Cerebellar nuclear complex (tissue), 1 donor: Measurements from ENCODE around the gene TEC.

Experiments used
- DNase-seq, 2 experiments: peaks; one replicate each; lab custom pipeline; 2025; lab: John Stamatoyannopoulos, UW

Gene TEC

DNA sequence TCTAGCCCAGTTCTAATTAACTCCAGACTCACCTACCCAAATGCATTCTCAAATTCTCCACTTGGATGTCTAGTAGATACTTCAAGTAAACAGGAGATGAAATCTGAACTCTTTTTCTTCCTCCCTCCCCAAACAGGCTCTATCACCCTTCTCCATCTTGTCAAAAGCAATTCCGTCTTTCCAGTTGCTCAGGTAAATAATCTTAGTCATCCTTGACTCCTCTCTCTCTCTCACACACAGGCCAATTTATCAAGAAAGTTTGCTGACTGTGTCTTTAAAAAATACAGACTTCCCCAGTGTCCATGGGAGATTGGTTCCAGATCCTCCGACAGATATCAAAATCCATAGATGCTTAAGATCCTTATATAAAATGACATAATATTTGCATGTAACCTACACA, 148.5 kb downstream of the TEC start:
- DNase-seq, result no peak

DNA sequence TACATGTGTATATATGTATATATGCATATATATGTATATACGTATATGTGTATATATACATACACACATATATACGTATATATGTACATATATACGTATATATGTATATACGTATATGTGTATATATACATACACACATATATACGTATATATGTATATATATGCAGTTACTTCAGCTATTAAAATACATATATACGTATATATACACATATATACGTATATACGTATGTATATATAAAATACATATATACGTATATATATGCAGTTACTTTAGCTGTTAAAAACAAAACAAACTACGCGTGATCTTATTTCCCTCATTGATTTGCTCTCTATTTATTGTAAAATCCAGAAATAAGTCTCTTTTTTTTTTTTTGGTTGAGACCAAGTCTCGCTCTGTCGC, 149.5 kb downstream of the TEC start:
- DNase-seq, result no peak

DNA sequence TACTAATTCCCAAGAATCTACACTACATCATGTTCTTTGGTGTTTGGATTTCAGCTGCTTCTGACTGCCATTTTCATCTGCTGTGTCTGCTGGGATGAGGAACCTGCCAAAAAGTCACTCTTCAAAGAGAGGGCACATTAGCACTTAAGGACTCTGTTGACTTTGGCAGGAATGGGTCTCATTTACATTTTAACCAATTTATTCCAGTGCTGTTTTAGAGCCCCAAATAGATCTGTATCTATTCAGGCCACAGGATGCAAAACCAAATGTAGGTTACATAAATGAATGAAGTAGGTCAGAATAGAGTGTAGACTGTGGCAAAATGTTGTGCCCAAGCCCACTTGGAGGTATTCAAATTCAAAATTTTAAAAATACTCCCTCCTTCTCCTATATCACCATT, 150.0 kb downstream of the TEC start:
- no peak for DNase-seq

DNA sequence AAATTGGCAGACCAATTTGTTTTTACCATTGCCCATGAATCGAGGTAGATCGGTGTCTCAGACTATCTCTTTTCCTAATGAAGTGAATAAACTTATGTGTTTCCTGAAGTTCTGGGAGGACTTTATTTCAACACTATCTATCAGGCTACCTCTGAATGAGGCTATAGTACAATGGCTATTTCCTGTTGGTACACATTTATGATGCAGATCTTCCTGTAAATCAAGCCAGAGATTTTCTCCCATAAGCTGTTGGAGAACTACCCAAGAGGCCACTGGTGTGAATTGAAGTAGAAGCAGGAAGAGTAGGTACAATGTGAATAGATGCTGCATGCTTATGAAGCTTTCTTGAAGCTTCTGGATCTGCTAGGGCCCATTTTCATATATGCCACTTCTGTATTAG, 151.6 kb downstream of the TEC start:
- DNase-seq, result no peak

DNA sequence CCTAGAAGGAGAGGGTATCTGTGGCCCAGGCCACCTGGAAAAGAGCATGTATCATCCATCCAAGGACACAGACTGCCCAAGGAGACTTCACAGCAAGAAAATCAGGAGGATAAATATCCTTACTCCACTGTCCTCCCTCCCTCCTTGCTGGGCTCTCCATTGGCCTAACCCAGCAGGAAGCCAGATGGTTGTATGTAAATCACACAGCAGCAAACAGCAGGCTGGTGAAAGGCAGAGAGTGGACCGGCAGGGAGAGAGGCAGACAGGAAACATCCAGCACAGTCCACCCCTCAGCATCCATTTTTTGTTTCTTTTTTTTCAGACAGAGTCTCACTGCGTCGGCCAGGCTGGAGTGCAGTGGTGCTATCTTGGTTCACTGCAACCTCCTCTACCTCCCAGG, 153.1 kb downstream of the TEC start:
- DNase-seq, result no peak

DNA sequence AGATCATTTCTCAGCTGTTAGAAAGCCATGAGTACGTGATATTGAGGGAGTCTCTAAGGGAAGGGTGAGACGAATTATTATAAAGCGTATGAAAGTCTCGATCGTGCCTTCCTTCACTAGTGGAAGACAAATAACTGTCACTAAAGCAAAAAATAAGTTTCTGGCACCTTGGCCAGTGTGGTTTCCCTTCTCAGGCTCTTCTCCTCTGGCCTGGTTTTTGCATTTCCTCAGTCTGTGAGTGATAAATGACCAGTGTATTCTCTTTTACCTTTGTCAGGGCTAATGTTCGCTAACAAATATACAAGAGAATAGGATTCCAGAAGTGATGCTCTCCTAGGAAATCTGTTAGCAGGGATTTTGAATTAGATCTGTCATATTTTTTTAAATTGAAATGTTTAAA, 155.2 kb downstream of the TEC start:
- no peak for DNase-seq

DNA sequence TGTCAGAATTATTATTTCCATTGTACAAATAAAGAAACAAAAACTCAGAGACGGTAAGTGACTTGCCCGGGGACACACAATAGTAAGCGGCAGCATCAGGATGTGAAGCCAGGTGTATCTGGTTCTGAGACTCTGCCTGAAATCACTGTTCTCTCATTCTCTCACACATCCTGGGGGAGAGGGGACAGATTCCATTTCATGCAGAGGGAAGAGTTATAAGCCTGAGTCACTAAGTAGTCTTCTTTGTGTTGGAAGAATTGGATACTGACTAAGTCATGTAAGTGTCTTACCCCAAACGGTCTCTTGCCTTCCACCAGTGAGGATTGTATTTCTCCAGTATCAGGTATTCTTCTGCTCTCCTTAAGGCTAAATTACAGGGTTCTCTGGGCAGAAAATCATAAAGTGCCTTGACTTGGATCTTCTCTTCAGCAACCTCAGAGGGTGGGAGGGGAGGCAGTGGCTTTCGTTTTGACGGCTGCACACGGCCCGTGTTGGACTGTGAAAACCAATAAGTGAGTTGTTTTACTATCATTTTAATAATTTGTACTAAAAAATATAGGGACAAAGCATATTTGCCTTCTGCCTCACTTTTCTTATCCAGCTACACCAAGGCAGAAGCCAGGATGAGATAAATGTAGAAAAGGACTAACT, 157.5 kb downstream of the TEC start:
- DNase-seq, result no peak

DNA sequence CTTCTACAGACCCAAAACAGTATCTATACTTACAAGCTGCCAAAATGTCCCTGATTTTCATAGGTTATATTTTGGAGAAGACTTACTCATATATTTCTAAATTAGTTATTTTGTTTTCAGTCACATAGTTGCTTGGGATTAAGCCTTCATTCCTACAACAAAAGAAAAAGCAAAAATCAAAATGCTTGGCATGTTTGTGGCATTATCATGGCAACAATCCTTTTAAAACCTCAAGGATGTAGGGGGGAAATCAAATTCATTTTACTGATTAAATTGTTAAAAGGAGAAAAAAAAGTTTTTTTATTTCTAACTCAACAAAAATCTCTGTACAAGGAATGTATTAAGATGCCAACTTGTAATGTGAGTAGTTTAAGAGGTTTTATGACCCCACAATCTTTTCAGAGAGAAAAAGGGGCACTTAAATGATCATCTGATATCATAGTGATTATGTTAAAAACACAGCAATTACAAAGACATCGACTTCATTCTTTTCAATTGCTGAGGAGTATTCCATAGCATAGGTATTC, 159.1 kb downstream of the TEC start:
- no peak for DNase-seq

DNA sequence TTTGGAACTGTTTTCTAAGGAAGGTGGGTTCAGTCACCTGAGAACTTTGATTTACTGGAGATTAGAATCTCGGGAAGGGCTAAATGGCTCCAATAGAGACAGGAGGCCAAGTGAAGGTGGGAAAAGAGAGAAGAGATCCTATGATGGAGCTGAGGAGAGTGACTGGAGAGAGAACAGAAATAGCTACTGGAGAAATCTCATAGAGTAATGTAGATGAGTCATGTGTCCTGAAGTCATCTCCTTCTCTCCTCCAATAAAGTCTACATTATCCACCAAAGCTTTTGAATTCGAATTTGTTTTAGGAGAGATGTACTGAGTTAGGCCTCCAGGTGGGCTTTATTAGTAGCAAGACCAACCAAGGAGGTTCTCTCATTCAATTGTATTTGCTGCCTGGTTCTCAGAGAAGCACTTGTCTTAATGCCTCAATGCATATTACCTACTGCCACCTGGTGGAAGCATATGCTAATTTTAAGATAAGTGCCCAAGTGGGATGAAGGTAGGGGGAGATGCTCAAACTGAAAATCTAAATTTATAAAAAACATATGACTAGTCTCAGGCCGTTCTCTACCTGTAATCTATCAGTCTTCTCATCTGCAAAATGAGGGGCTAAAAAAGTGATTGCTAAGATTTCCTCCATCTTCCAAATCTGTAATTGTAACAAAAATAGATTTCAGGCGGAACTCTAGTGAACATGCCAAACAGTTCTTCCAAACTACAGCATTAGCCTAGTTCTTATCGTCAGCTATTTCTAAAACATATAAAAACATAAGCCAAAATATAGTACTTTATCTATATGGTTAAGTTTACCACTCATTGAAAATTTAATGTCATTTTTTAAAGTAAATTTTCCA, 160.0 kb downstream of the TEC start:
- no peak for DNase-seq

DNA sequence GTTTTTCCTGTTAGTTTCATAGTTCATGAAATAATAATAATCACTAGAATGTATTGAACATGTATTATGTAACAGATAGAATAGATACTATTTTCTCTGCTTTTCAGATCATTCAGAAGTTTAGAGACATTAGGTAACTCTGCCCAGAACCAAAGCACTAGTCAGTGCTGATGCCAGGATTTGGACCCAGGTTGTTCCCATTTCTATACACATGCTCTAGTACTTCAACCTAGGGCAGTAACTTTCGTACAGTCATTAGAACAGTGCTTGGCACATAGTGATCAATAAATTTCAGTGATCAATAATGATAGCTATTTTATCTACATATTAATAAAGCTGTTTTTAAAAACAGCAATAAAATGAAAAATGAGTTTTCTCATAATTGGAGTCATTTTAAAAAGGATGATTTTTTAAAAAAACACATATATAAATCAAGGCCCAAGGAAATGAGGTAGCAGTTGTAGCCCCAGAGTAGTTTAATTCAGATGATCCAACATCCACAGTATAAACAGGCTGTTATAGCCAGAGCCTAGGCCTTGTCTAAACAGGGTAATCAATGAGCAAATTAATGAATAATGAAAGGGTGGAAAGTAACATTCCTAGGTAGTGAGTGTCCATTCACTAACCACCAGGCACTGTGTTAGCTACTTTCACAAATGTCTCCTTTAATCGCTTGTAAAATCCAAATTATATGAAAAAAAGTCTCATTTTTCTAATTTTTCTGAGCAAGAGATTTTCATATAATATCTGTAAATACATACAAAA, 161.1 kb downstream of the TEC start:
- DNase-seq, result no peak

DNA sequence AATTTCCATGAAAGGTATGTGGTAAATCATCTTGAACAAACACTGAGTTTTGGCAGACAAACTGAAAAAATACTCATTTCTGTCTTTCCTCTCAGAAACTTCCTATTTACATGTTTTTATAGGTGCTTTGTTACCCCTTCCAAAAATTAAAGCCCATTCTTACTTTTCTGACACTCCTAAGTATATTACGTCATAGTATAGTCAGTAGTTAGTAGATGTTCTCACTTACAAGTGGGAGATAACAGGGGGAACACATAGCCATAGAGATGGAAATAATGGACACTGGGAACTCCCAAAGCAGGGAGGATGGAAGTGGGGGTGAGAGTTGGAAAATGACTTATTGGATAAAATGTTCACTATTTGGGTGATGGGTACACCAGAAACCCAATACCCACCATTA, 164.4 kb downstream of the TEC start:
- no peak for DNase-seq

DNA sequence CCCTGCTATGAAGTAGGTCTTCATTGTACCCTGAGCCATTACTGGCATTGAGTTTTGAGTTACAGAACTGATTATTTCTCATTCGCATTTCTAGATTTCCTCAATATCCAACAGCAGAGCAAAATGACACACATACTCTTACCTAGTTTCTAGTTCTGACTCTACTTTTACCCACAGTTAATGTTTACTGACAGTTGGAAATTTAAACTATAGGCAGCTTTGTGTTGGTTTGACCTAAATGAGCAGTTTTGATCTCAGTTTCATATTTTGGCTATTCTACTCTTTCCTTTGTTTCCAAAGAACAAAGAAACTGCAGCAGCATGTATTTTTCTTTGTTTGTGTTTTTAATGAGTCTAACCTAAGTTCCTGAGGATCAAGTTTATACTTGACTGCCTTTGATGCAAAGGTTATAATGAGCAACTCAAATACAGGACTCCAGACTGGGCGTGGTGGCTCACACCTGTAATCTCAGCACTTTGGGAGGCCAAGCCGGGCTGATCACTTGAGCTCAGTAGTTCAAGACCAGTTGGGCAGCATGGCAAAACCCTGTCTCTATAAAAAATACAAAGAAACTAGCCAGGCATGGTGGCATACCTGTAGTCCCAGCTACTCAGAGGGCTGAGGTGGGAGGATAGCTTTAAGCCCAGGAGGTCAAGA, 166.0 kb downstream of the TEC start:
- DNase-seq, result no peak

DNA sequence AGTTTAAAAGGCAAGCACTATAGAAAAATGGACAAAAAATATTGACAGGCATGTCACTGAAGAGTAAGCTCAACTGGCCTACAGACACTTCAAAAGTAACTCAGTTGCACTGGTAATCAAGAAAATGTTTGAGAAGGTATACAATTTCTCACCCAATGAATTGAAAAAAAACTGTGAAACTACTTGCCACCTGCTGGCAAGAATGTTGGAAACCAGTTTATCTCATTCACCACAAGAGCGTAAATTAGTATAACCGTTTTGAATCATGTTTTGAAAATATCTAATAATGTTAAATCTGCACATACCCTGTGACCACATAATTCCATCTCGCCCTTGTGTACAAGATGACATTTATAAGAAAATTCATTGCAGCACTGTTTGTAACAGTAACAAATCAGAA, 167.3 kb downstream of the TEC start:
- DNase-seq, result no peak

DNA sequence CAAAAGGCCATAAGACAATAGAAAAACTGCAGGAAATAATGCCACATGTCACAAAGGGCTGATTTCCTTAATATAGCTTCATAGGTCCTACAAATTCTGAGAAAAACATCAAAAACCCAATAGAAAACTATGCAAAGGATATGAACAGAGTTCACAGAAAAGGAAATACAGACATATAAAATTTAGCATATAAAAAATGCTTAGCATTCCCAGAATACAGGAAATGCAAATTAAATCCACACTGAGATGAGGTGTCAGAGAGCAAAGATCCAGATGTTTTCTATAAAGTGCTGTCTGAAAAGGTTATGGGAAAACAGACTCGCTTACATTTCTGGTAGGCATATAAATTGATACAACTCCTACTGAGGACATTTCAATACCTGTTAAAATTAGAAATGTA, 169.4 kb downstream of the TEC start:
- DNase-seq, result no peak

DNA sequence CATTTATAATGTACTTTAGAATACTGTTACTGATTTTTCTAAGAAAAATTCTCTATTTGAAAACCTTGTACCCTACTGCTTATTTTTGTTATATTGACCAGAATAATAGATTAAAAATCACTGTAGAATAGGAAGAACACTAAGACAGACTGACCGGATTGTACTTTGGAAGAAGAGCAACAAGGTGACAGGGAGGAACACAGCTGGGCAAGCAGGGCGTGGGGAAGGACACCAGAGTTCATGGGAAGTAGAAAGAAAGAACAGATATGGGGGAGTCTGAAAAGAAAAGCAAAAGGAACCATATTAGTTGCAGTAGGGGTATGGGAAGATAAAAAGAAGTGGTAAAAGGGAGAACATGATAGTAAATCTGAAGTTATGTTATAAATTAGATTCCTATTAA, 174.2 kb downstream of the TEC start:
- DNase-seq, result no peak

DNA sequence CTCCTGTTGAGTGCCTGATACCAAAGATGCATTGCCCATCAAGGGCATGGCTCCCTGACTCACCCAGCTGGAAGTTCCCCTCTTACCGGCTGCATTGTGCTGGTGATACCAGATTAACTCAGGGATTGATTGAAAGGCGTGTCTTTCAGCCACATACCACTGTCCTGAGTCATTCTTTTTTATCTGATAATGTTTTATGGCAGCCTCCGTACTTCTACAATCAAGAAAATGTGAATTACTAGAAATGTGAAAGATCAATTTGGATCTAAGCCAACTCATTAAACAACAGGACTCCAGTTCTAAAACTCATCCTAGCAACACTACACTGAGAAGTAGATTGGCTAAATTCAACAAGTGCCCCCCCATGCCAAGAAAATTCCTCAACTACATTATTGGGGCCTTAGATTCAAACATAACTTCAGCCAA, 175.6 kb downstream of the TEC start:
- no peak for DNase-seq

DNA sequence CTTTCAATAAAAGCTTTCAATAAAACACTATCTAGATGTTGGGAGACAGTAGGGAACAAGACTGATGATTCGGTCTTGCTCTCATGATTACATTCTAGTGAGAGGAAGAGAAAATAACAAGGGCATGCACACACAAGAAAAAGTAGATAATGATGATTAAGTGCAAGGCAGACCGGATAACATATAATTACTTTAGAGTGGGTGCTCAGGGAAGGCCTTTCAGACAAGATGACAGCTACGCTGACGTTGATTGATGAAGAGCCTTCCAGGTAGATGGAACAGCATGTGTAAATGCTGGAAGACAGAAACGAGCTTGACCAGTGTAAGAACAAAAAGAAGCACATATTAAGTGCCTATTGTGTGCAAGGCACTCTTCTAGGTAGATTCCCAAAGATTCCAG, 179.0 kb downstream of the TEC start:
- DNase-seq, result no peak

DNA sequence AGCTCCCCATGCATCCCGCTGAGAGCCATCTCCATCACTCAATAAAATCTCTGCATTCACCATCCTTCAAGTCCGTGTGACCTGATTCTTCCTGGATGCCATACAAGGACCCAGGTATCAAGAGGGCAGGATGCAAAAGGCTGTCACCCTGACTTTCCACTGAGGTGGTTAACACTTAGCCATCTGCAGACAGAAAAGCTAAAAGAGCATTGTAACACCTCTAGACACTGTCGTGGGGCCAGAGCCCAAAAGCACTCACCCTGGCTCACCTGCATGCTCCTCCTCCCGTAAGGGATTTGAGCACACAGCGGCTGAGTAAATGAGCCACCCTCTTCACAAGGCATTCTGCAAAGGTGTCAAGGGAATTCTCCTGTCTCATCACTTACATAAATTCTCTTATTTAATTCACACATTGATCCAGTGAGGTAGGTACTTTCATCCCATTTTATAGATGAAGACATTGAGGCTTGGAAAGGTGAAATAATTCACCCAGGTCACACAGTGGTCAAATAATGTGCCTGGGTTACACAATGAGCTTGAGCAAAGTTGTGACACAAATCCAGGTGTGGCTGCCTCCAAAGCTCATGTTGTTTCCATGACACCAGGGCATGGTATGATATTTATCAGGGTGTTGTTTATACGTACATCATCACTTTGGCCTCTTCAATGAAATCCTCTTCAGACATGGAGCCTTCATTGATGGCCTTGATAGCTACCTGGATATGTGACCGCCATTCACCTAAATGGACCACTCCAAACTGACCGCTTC, 183.6 kb downstream of the TEC start:
- no peak for DNase-seq
